MCF 10A (cell line): ENCODE data around the gene SELP. TPM values are rescaled to one million over a fixed set of nuclear protein-coding genes. Genes with fewer than 3 reads are reported as not detected.

Experiments
- BruUV-seq: library from RNA; stranded (reverse); fragments of 400-500 nt; replicated peaks from 2 replicates; lab custom pipeline; 2021; lab: Mats Ljungman, UMichigan
- CTCF ChIA-PET: fragments of 300-600 bp; sonication (Branson Sonifier 250); formaldehyde crosslinking; extraction: SDS; loops from one replicate; lab custom pipeline; 2021; ENCODE audit warnings: antibody characterized with exemption, inconsistent platforms; lab: Yijun Ruan, JAX
- POLR2A ChIA-PET: fragments of 300-600, 350-650 bp; sonication (Branson Sonifier 250); formaldehyde crosslinking; extraction: SDS; loops from one replicate; lab custom pipeline; 2020; ENCODE audit warnings: antibody characterized with exemption, inconsistent platforms; lab: Yijun Ruan, JAX
- DNase-seq: peaks from one replicate; pipeline ENCODE4 v3.0.0-alpha.2; 2018; ENCODE audit not compliant: unreplicated experiment
- H3K27ac Mint-ChIP-seq: one replicate; pipeline ENCODE4 v1.8.0; 2022; ENCODE audit warnings: mild to moderate bottlenecking, low read depth, mixed read lengths; ENCODE audit not compliant: unreplicated experiment
- H3K27me3 Mint-ChIP-seq: one replicate; pipeline ENCODE4 v1.8.0; 2022; ENCODE audit warnings: mixed read lengths; ENCODE audit not compliant: insufficient read depth, unreplicated experiment
- H3K36me3 Mint-ChIP-seq: one replicate; pipeline ENCODE4 v1.8.0; 2022; ENCODE audit warnings: mild to moderate bottlenecking, moderate library complexity, mixed read lengths; ENCODE audit not compliant: insufficient read depth, unreplicated experiment
- H3K4me1 Mint-ChIP-seq: one replicate; pipeline ENCODE4 v1.8.0; 2022; ENCODE audit warnings: mixed read lengths; ENCODE audit not compliant: insufficient read depth, unreplicated experiment
- H3K4me3 Mint-ChIP-seq: one replicate; pipeline ENCODE4 v1.8.0; 2022; ENCODE audit warnings: mild to moderate bottlenecking, moderate library complexity, mixed read lengths; ENCODE audit not compliant: unreplicated experiment
- H3K9me3 Mint-ChIP-seq: one replicate; pipeline ENCODE4 v1.8.0; 2022; ENCODE audit warnings: mixed read lengths; ENCODE audit not compliant: unreplicated experiment
- CTCF ChIP-seq: fragments of 200-600 bp; IDR thresholded peaks from one replicate; pipeline ENCODE4 v1.8.0; 2022; ENCODE audit warnings: antibody characterized with exemption, mild to moderate bottlenecking; ENCODE audit not compliant: unreplicated experiment
- intact Hi-C: fragments of 100-400 bp; cut with micrococcal nuclease; formaldehyde crosslinking; loops from 2 replicates; pipeline ENCODE4 v1.14.1; 2022
- total RNA-seq: library from RNA; stranded (reverse); gene quantifications from 2 replicates; pipeline ENCODE4 v1.2.3, GENCODE V29; 2022

SELP gene
- total RNA-seq, 1 experiment from 2014 or later = not detected

- Mint-ChIP-seq H3K9me3 (no peaks in the 10 kb centered on the region), H3K4me3 (no peak overlapping the region), H3K27me3 (peaks cover 50% of the 10 kb centered on the region), H3K4me1 (no peaks in the 10 kb centered on the region), H3K36me3 (no peaks in the 10 kb centered on the region), H3K27ac (no peak overlapping the region)
- no TSS peak for BruUV-seq
- DNase-seq = no peak
- ChIA-PET POLR2A (no interaction called here), CTCF (interaction anchor here (0.9 kb wide), 1 partner anchor 11 kb away, joined by 3 read pairs; no protein-coding TSS in a partner anchor)
- no peak for TF ChIP-seq CTCF
- intact Hi-C loops = no loop called here
These were observed 17.6 kb upstream of the SELP start for GRCh38 chr1:169647512-169647911.

GRCh38 chr1:169644297-169644696 lies 14.4 kb upstream of the SELP start:
- Mint-ChIP-seq H3K4me3 (no peak overlapping the region), H3K4me1 (no peaks in the 10 kb centered on the region), H3K27me3 (peaks cover 41% of the 10 kb centered on the region), H3K27ac (no peak overlapping the region), H3K9me3 (no peaks in the 10 kb centered on the region), H3K36me3 (no peaks in the 10 kb centered on the region)
- ChIA-PET POLR2A (no interaction called here), CTCF (interaction anchor here (0.6 kb wide), 1 partner anchor 1105 kb away, joined by 3 read pairs; no protein-coding TSS in a partner anchor)
- no TSS peak for BruUV-seq
- no peak for TF ChIP-seq CTCF
- intact Hi-C loops = no loop called here
- no peak for DNase-seq

GRCh38 chr1:169634877-169635276 lies 5.0 kb upstream of the SELP start:
- Mint-ChIP-seq H3K27me3 (peaks cover 15% of the 10 kb centered on the region), H3K4me1 (no peaks in the 10 kb centered on the region), H3K4me3 (no peak overlapping the region), H3K9me3 (peaks cover 14% of the 10 kb centered on the region), H3K27ac (no peak overlapping the region), H3K36me3 (no peaks in the 10 kb centered on the region)
- CTCF ChIA-PET = interaction anchor here (1.0 to 3.5 kb wide), 3 partner anchors 23 to 77 kb away, joined by 3 to 10 read pairs (median 9); no protein-coding TSS in a partner anchor
- POLR2A ChIA-PET = no interaction called here
- intact Hi-C loops = no loop called here
- TF ChIP-seq CTCF = no peak
- BruUV-seq = no TSS peak
- DNase-seq = no peak

GRCh38 chr1:169634145-169634544 lies 4.2 kb upstream of the SELP start:
- no peak for DNase-seq
- TF ChIP-seq CTCF = no peak
- BruUV-seq = no TSS peak
- ChIA-PET POLR2A (no interaction called here), CTCF (interaction anchor here (0.6 to 3.5 kb wide), 4 partner anchors 22 to 87 kb away, joined by 3 to 10 read pairs (median 6); no protein-coding TSS in a partner anchor)
- peaks cover 14% of the 10 kb centered on the region for H3K9me3 Mint-ChIP-seq
- no peak overlapping the region for H3K4me3 Mint-ChIP-seq
- no peaks in the 10 kb centered on the region for H3K36me3 Mint-ChIP-seq
- H3K4me1 Mint-ChIP-seq = no peaks in the 10 kb centered on the region
- intact Hi-C loops = no loop called here
- H3K27me3 Mint-ChIP-seq = peaks cover 15% of the 10 kb centered on the region
- no peak overlapping the region for H3K27ac Mint-ChIP-seq
